NT2/D1 (cell line): ENCODE measurements around the gene ARHGAP12.

Experiments
- DNase-seq: peaks from one replicate; pipeline ENCODE4 v3.0.0-alpha.2; 2011; ENCODE audit warnings: low read depth, low spot score
- H3K27me3 ChIP-seq: 2 replicates; pipeline ENCODE4 v1.6.0; 2011; ENCODE audit warnings: mild to moderate bottlenecking; ENCODE audit not compliant: insufficient read length, insufficient read depth
- H3K36me3 ChIP-seq: 2 replicates; pipeline ENCODE4 v1.6.1; 2011; ENCODE audit warnings: mild to moderate bottlenecking, low read length, mixed read lengths; ENCODE audit not compliant: insufficient read depth, insufficient read length
- H3K4me1 ChIP-seq: 2 replicates; pipeline ENCODE4 v1.5.1; 2011; ENCODE audit not compliant: insufficient read depth, insufficient read length
- H3K4me3 ChIP-seq: 2 replicates; pipeline ENCODE4 v1.5.1; 2011; ENCODE audit warnings: low read depth; ENCODE audit not compliant: insufficient read length
- H3K9ac ChIP-seq: 2 replicates; pipeline ENCODE4 v1.6.0; 2011; ENCODE audit warnings: low read depth; ENCODE audit not compliant: insufficient read length
- H3K9me3 ChIP-seq: 2 replicates; pipeline ENCODE4 v1.5.1; 2011; ENCODE audit warnings: mild to moderate bottlenecking, low read length; ENCODE audit not compliant: insufficient read depth
- SUZ12 ChIP-seq: IDR thresholded peaks from 2 replicates; pipeline ENCODE4 v1.6.1; 2011; ENCODE audit not compliant: insufficient read length, insufficient read depth; ENCODE audit errors: extremely low read depth
- YY1 ChIP-seq: IDR thresholded peaks from 2 replicates; pipeline ENCODE4 v1.6.1; 2011; ENCODE audit not compliant: insufficient read length, insufficient read depth
- ZNF274 ChIP-seq: IDR thresholded peaks from 2 replicates; pipeline ENCODE4 v1.6.1; 2011; ENCODE audit warnings: mild to moderate bottlenecking, low read depth, low read length

The ARHGAP12 gene

GRCh38 chr10:31942892-31943291, 14.3 kb upstream of the ARHGAP12 start:
- H3K4me1 ChIP-seq, result no peaks in the 10 kb centered on the region
- no peak for DNase-seq
- no peaks in the 10 kb centered on the region for H3K36me3 ChIP-seq
- H3K27me3 ChIP-seq, result no peaks in the 10 kb centered on the region
- no peak for TF ChIP-seq SUZ12
- no peak for TF ChIP-seq ZNF274
- TF ChIP-seq YY1, result no peak
- H3K4me3 ChIP-seq, result no peak overlapping the region
- H3K9ac ChIP-seq, result no peak overlapping the region
- no peaks in the 10 kb centered on the region for H3K9me3 ChIP-seq

GRCh38 chr10:31942435-31942834, 13.8 kb upstream of the ARHGAP12 start:
- Histone ChIP-seq H3K9ac (no peak overlapping the region), H3K4me3 (no peak overlapping the region), H3K27me3 (no peaks in the 10 kb centered on the region), H3K4me1 (no peaks in the 10 kb centered on the region), H3K9me3 (no peaks in the 10 kb centered on the region), H3K36me3 (no peaks in the 10 kb centered on the region)
- no peak for DNase-seq
- TF ChIP-seq YY1 (no peak), SUZ12 (no peak)

- H3K27me3 ChIP-seq, result no peaks in the 10 kb centered on the region
- H3K9ac ChIP-seq, result no peak overlapping the region
- H3K4me3 ChIP-seq, result no peak overlapping the region
- H3K4me1 ChIP-seq, result no peaks in the 10 kb centered on the region
- DNase-seq, result no peak
- H3K36me3 ChIP-seq, result no peaks in the 10 kb centered on the region
- TF ChIP-seq YY1 (no peak), ZNF274 (no peak), SUZ12 (no peak)
- no peaks in the 10 kb centered on the region for H3K9me3 ChIP-seq
These were observed 12.4 kb upstream of the ARHGAP12 start for GRCh38 chr10:31940839-31941653.

GRCh38 chr10:31939797-31940708, 11.4 kb upstream of the ARHGAP12 start:
- H3K36me3 ChIP-seq, result no peaks in the 10 kb centered on the region
- no peaks in the 10 kb centered on the region for H3K9me3 ChIP-seq
- H3K27me3 ChIP-seq, result no peaks in the 10 kb centered on the region
- DNase-seq, result no peak
- H3K9ac ChIP-seq, result no peak overlapping the region
- no peak overlapping the region for H3K4me3 ChIP-seq
- TF ChIP-seq YY1, result no peak
- no peak for TF ChIP-seq ZNF274
- no peak for TF ChIP-seq SUZ12
- H3K4me1 ChIP-seq, result no peaks in the 10 kb centered on the region

- Histone ChIP-seq H3K9me3 (no peaks in the 10 kb centered on the region), H3K36me3 (no peaks in the 10 kb centered on the region), H3K27me3 (no peaks in the 10 kb centered on the region), H3K4me1 (no peaks in the 10 kb centered on the region), H3K4me3 (no peak overlapping the region), H3K9ac (no peak overlapping the region)
- TF ChIP-seq ZNF274 (no peak), SUZ12 (no peak), YY1 (no peak)
- no peak for DNase-seq
These were observed 8.7 kb upstream of the ARHGAP12 start for GRCh38 chr10:31937371-31937770.

- H3K9ac ChIP-seq, result no peak overlapping the region
- no peak for DNase-seq
- H3K27me3 ChIP-seq, result no peaks in the 10 kb centered on the region
- no peak overlapping the region for H3K4me3 ChIP-seq
- H3K4me1 ChIP-seq, result no peaks in the 10 kb centered on the region
- H3K36me3 ChIP-seq, result no peaks in the 10 kb centered on the region
- no peaks in the 10 kb centered on the region for H3K9me3 ChIP-seq
- TF ChIP-seq ZNF274 (no peak), YY1 (no peak), SUZ12 (no peak)
These were observed 8.3 kb upstream of the ARHGAP12 start for GRCh38 chr10:31936933-31937332.

GRCh38 chr10:31936086-31936485, 7.5 kb upstream of the ARHGAP12 start:
- TF ChIP-seq YY1 (no peak), SUZ12 (no peak), ZNF274 (no peak)

More at GRCh38 chr10:31936086-31936485, 7.5 kb upstream of the ARHGAP12 start:
- H3K4me3 ChIP-seq, result no peak overlapping the region
- DNase-seq, result no peak
- no peaks in the 10 kb centered on the region for H3K4me1 ChIP-seq
- no peaks in the 10 kb centered on the region for H3K9me3 ChIP-seq
- H3K36me3 ChIP-seq, result no peaks in the 10 kb centered on the region
- no peak overlapping the region for H3K9ac ChIP-seq
- H3K27me3 ChIP-seq, result no peaks in the 10 kb centered on the region
